ENCODE results near the gene SERPINB8. TPM values are rescaled to one million over a fixed set of nuclear protein-coding genes. Genes with fewer than 3 reads are reported as not detected.
A peak's percentile ranks its signal among the peaks of the same experiment; 100 is the strongest.

Gene SERPINB8
- total and polyA plus RNA-seq, 5 experiments from 2014 or later: 11.2 to 20.1 (median 14.3) TPM

- Mint-ChIP-seq H3K27me3 (peaks cover 0 to 14% (median 7%) of the 10 kb centered on the region in 5 donors), H3K36me3 (peaks cover 2 to 28% (median 23%) of the 10 kb centered on the region in 3 donors), H3K27ac (no peak overlapping the region), H3K9me3 (peaks cover 0 to 47% (median 17%) of the 10 kb centered on the region in 9 donors), H3K4me3 (no peak overlapping the region), H3K4me1 (no peaks in the 10 kb centered on the region)
- POLR2A ChIA-PET: no interaction called here
- no peak for ATAC-seq
- DNase-seq: no peak
These were observed 27.2 kb downstream of the SERPINB8 start for GRCh38 chr18:63997041-63997440.

GRCh38 chr18:63997606-63998005 is 27.7 kb downstream of the SERPINB8 start:
- H3K27ac Mint-ChIP-seq: no peak overlapping the region
- H3K36me3 Mint-ChIP-seq: peaks cover 4 to 29% (median 21%) of the 10 kb centered on the region in 3 donors
- peaks cover 0 to 20% (median 7%) of the 10 kb centered on the region in 5 donors for H3K27me3 Mint-ChIP-seq
- POLR2A ChIA-PET: no interaction called here
- H3K9me3 Mint-ChIP-seq: peaks cover 0 to 47% (median 17%) of the 10 kb centered on the region in 9 donors
- ATAC-seq (no peak), DNase-seq (no peak)
- H3K4me3 Mint-ChIP-seq: no peak overlapping the region
- H3K4me1 Mint-ChIP-seq: no peaks in the 10 kb centered on the region

GRCh38 chr18:63999871-64000270 is 30.0 kb downstream of the SERPINB8 start:
- peaks cover 3 to 30% (median 16%) of the 10 kb centered on the region in 5 donors for H3K27me3 Mint-ChIP-seq
- POLR2A ChIA-PET: no interaction called here
- peaks cover 8 to 36% (median 27%) of the 10 kb centered on the region in 3 donors for H3K36me3 Mint-ChIP-seq
- no peak for DNase-seq
- H3K9me3 Mint-ChIP-seq: peaks cover 0 to 47% (median 17%) of the 10 kb centered on the region in 9 donors
- H3K4me1 Mint-ChIP-seq: peaks cover 0 to 2% (median 0%) of the 10 kb centered on the region in 4 donors
- H3K27ac Mint-ChIP-seq: no peak overlapping the region
- H3K4me3 Mint-ChIP-seq: no peak overlapping the region
- no peak for ATAC-seq

- no peak for DNase-seq
- ATAC-seq: no peak
- POLR2A ChIA-PET: no interaction called here
- Mint-ChIP-seq H3K27ac (no peak overlapping the region), H3K4me3 (no peak overlapping the region), H3K27me3 (peaks cover 3 to 30% (median 19%) of the 10 kb centered on the region in 5 donors), H3K36me3 (peaks cover 7 to 24% (median 11%) of the 10 kb centered on the region in 3 donors), H3K4me1 (peaks cover 0 to 2% (median 0%) of the 10 kb centered on the region in 4 donors), H3K9me3 (peaks cover 0 to 23% (median 4%) of the 10 kb centered on the region in 9 donors)
These were observed 32.7 kb downstream of the SERPINB8 start for GRCh38 chr18:64002581-64002980.

- Mint-ChIP-seq H3K27ac (no peak overlapping the region), H3K4me3 (no peak overlapping the region), H3K27me3 (peaks cover 0 to 15% (median 2%) of the 10 kb centered on the region in 5 donors), H3K4me1 (no peaks in the 10 kb centered on the region), H3K9me3 (no peaks in the 10 kb centered on the region), H3K36me3 (peaks cover 0 to 4% (median 0%) of the 10 kb centered on the region in 3 donors)
- POLR2A ChIA-PET: no interaction called here
- ATAC-seq (no peak), DNase-seq (no peak)
These were observed 39.4 kb downstream of the SERPINB8 start for GRCh38 chr18:64009305-64009704.

- DNase-seq (no peak), ATAC-seq (no peak)
- H3K9me3 Mint-ChIP-seq: no peaks in the 10 kb centered on the region
- H3K27me3 Mint-ChIP-seq: peaks cover 0 to 12% (median 2%) of the 10 kb centered on the region in 5 donors
- no peak overlapping the region for H3K4me3 Mint-ChIP-seq
- no peak overlapping the region for H3K27ac Mint-ChIP-seq
- POLR2A ChIA-PET: no interaction called here
- no peaks in the 10 kb centered on the region for H3K4me1 Mint-ChIP-seq
- H3K36me3 Mint-ChIP-seq: peaks cover 0 to under 1% (median 0%) of the 10 kb centered on the region in 3 donors
These were observed 41.6 kb downstream of the SERPINB8 start for GRCh38 chr18:64011513-64011912.

- no peaks in the 10 kb centered on the region for H3K36me3 Mint-ChIP-seq
- POLR2A ChIA-PET: no interaction called here
- no peaks in the 10 kb centered on the region for H3K4me1 Mint-ChIP-seq
- ATAC-seq (no peak), DNase-seq (peak in 1 of 10 donors; percentile 4)
- no peak overlapping the region for H3K27ac Mint-ChIP-seq
- H3K27me3 Mint-ChIP-seq: peaks cover 0 to 12% (median 1%) of the 10 kb centered on the region in 5 donors
- H3K4me3 Mint-ChIP-seq: no peak overlapping the region
- no peaks in the 10 kb centered on the region for H3K9me3 Mint-ChIP-seq
These were observed 48.0 kb downstream of the SERPINB8 start for GRCh38 chr18:64017870-64018269.

- DNase-seq (no peak), ATAC-seq (no peak)
- no peaks in the 10 kb centered on the region for H3K36me3 Mint-ChIP-seq
- H3K27me3 Mint-ChIP-seq: peaks cover 0 to 1% (median 0%) of the 10 kb centered on the region in 5 donors
- no peak overlapping the region for H3K4me3 Mint-ChIP-seq
- no peak overlapping the region for H3K27ac Mint-ChIP-seq
- POLR2A ChIA-PET: no interaction called here
- H3K9me3 Mint-ChIP-seq: no peaks in the 10 kb centered on the region
- no peaks in the 10 kb centered on the region for H3K4me1 Mint-ChIP-seq
These were observed 50.3 kb downstream of the SERPINB8 start for GRCh38 chr18:64019922-64020756.

GRCh38 chr18:64026350-64026749 is 56.5 kb downstream of the SERPINB8 start:
- no peak overlapping the region for H3K4me3 Mint-ChIP-seq
- H3K27ac Mint-ChIP-seq: no peak overlapping the region
- POLR2A ChIA-PET: no interaction called here
- peaks cover 12 to 50% (median 18%) of the 10 kb centered on the region in 5 donors for H3K27me3 Mint-ChIP-seq
- DNase-seq: no peak
- no peaks in the 10 kb centered on the region for H3K9me3 Mint-ChIP-seq
- no peaks in the 10 kb centered on the region for H3K4me1 Mint-ChIP-seq
- no peaks in the 10 kb centered on the region for H3K36me3 Mint-ChIP-seq
- ATAC-seq: no peak

GRCh38 chr18:64027931-64028695 is 58.2 kb downstream of the SERPINB8 start:
- POLR2A ChIA-PET: no interaction called here
- no peak for ATAC-seq

GRCh38 chr18:64029096-64029495 is 59.2 kb downstream of the SERPINB8 start:
- Mint-ChIP-seq H3K4me1 (no peaks in the 10 kb centered on the region), H3K9me3 (no peaks in the 10 kb centered on the region), H3K27me3 (peaks cover 12 to 67% (median 18%) of the 10 kb centered on the region in 5 donors), H3K4me3 (no peak overlapping the region), H3K36me3 (no peaks in the 10 kb centered on the region), H3K27ac (no peak overlapping the region)
- no peak for ATAC-seq
- POLR2A ChIA-PET: no interaction called here
- DNase-seq: no peak

More at GRCh38 chr18:64027931-64028695, 58.2 kb downstream of the SERPINB8 start:
- DNase-seq: no peak
- H3K27me3 Mint-ChIP-seq: peaks cover 12 to 67% (median 18%) of the 10 kb centered on the region in 5 donors
- no peak overlapping the region for H3K4me3 Mint-ChIP-seq
- H3K36me3 Mint-ChIP-seq: no peaks in the 10 kb centered on the region
- no peaks in the 10 kb centered on the region for H3K9me3 Mint-ChIP-seq
- H3K4me1 Mint-ChIP-seq: no peaks in the 10 kb centered on the region
- peak overlapping the region in 1 of 10 donors; percentile 30 for H3K27ac Mint-ChIP-seq

GRCh38 chr18:64031411-64031810 is 61.5 kb downstream of the SERPINB8 start:
- DNase-seq: no peak
- Mint-ChIP-seq H3K4me1 (no peaks in the 10 kb centered on the region), H3K9me3 (no peaks in the 10 kb centered on the region), H3K27me3 (peaks cover 12 to 64% (median 18%) of the 10 kb centered on the region in 5 donors), H3K27ac (no peak overlapping the region), H3K4me3 (no peak overlapping the region), H3K36me3 (no peaks in the 10 kb centered on the region)
- ATAC-seq: no peak
- POLR2A ChIA-PET: no interaction called here

- ATAC-seq (no peak), DNase-seq (no peak)
- Mint-ChIP-seq H3K4me3 (no peak overlapping the region), H3K27ac (no peak overlapping the region), H3K9me3 (no peaks in the 10 kb centered on the region), H3K36me3 (no peaks in the 10 kb centered on the region), H3K4me1 (no peaks in the 10 kb centered on the region), H3K27me3 (peaks cover 12 to 60% (median 20%) of the 10 kb centered on the region in 5 donors)
- POLR2A ChIA-PET: no interaction called here
These were observed 62.4 kb downstream of the SERPINB8 start for GRCh38 chr18:64032312-64032711.
